Large intestine (tissue), 3 donors: Measurements from ENCODE around the gene STK36. TPM values are rescaled to one million over a fixed set of nuclear protein-coding genes. Genes with fewer than 3 reads are reported as not detected.
A peak's percentile ranks its signal among the peaks of the same experiment; 100 is the strongest.

Experiments used
- DNase-seq, 2 donors: peaks; one replicate each; pipeline versions ENCODE4 v3.0.0 to v3.0.0-alpha.2; 2013
- H3K27ac ChIP-seq: one replicate; pipeline ENCODE4 v1.5.1; 2013; ENCODE audit warnings: low read length
- H3K27me3 ChIP-seq: 2 replicates; pipeline ENCODE4 v1.6.1; 2013; ENCODE audit warnings: low read length; ENCODE audit not compliant: control insufficient read depth, insufficient read depth
- H3K36me3 ChIP-seq: 2 replicates; pipeline ENCODE4 v1.6.1; 2013; ENCODE audit warnings: low read length; ENCODE audit not compliant: control insufficient read depth, insufficient read depth
- H3K4me1 ChIP-seq: one replicate; pipeline ENCODE4 v1.6.1; 2013; ENCODE audit warnings: low read length; ENCODE audit not compliant: control insufficient read depth, insufficient read depth
- H3K4me3 ChIP-seq: one replicate; pipeline ENCODE4 v1.5.1; 2013; ENCODE audit warnings: low read length
- H3K9me3 ChIP-seq: one replicate; pipeline ENCODE4 v1.6.1; 2013; ENCODE audit warnings: mild to moderate bottlenecking, low read depth, low read length, moderate library complexity; ENCODE audit not compliant: control insufficient read depth
- WGBS: methylation state at CpG from one replicate; pipeline ENCODE4 v1.1.5; 2013; ENCODE audit warnings: low lambda C conversion rate; ENCODE audit not compliant: insufficient coverage; 5-methylcytosine and 5-hydroxymethylcytosine counted together
- polyA plus RNA-seq: library from polyadenylated mRNA; unstranded; fragments of 120-200 nt; gene quantifications from one replicate; pipeline ENCODE4 v1.2.1, GENCODE V29; 2013

The STK36 gene
- polyA plus RNA-seq, 1 donor: 44.6 TPM

DNA sequence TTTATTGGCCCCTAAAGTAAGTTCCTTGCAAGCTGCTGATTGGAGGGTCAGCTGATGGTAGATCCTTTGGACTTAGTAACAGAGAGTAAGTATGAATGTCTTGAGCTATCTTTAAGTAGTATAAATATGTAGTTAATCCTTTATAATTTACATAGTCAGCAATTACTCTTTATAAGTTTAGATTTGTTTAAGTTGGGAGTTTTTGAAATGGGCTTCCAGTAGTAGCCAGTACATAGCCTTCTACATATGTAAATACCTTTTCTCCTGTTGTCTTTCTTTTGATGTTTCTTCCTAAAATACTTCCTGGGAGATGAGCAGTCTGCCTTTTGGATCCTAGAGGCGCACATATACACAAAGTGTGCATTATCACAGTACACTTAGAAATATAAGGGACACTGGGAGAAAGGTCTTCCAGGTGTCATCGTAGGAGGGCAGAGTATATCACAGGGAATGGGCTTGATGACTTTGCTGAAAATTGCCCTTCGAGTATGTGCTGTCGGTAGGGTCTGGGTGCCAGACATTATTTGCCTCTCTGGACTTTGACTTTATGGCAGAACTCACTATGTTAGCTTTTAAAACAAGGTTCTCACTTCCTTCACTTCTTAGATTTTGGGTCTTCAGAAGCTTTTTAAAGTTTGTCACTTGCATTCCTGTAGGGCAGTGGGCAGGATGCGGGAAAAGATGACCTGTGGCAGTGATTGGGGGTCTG is 60.3 kb downstream of the STK36 start:
- H3K27ac ChIP-seq: peak overlapping the region; percentile 52
- peaks cover 6% of the 10 kb centered on the region for H3K9me3 ChIP-seq
- H3K27me3 ChIP-seq: no peaks in the 10 kb centered on the region
- peaks cover 9% of the 10 kb centered on the region for H3K36me3 ChIP-seq
- H3K4me1 ChIP-seq: peaks cover 9% of the 10 kb centered on the region
- no peak overlapping the region for H3K4me3 ChIP-seq
- WGBS: no CpG with 5 or more reads among the region's 5 CpGs
- peak in 1 of 2 donors; percentile 26 for DNase-seq

DNA sequence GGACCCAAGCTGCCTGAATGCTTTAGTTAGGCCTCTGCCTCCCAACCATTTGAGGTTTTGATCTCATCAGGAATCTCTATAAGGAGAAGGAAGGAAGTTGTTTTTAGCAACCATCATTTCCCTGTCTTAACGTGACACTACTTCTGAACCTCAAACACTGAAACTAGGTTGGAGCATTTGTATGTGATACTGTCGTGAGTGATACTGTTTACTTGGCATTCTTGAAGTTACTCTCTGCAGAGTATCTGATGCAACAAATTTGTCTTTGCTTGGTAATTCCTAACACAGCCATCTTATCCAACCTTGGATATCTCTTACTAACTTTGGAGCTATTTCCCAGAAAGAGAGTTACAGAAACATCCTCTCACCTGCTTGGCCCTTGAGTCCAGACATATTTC is 60.9 kb downstream of the STK36 start:
- H3K27me3 ChIP-seq: no peaks in the 10 kb centered on the region
- H3K4me1 ChIP-seq: peaks cover 9% of the 10 kb centered on the region
- DNase-seq: no peak
- peaks cover under 1% of the 10 kb centered on the region for H3K9me3 ChIP-seq
- peak overlapping the region; percentile 52 for H3K27ac ChIP-seq
- H3K36me3 ChIP-seq: peaks cover 15% of the 10 kb centered on the region
- WGBS: no CpG with 5 or more reads among the region's 2 CpGs
- H3K4me3 ChIP-seq: no peak overlapping the region

DNA sequence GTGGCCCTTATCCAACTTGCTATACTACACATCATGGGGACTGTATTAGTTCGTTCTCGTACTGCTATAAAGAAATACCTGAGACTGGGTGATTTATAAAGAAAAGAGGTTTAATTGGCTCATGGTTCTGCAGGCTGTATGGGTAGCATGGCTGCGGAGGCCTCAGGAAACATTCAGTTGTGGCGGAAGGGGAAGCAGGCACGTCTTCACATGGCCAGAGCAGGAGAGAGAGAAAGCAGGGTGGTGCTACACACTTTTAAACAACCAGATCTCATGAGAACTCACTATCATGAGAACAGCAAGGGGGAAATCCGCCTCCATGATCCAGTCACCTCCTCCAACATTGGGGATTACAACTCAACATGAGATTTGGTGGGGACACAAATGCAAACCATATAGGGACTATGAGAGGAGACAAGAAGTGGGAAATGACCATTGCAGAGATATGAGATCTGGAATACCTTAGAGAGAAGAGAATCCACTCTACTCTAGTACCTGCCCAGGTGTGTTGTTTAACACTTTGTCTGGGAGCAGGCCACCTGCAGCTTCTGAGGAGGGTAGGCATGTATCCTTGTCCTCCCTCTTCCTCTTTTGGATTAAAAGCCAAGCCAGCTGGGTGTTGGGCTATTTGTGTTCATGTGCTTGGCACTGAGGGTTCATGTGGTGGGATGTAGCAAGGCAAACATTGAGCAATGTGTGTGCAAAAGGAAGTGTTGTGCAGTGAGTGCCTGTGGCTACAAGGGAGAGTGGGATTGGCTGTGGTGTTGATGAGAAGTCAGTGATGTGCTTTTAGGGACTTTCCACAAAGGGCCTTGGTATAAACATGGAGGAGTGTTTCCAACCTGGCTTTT is 61.5 kb downstream of the STK36 start:
- Histone ChIP-seq H3K36me3 (peaks cover 20% of the 10 kb centered on the region), H3K4me1 (peaks cover 9% of the 10 kb centered on the region), H3K9me3 (no peaks in the 10 kb centered on the region), H3K27ac (no peak overlapping the region), H3K4me3 (no peak overlapping the region), H3K27me3 (no peaks in the 10 kb centered on the region)
- WGBS: no CpG with 5 or more reads among the region's 6 CpGs
- DNase-seq: no peak

DNA sequence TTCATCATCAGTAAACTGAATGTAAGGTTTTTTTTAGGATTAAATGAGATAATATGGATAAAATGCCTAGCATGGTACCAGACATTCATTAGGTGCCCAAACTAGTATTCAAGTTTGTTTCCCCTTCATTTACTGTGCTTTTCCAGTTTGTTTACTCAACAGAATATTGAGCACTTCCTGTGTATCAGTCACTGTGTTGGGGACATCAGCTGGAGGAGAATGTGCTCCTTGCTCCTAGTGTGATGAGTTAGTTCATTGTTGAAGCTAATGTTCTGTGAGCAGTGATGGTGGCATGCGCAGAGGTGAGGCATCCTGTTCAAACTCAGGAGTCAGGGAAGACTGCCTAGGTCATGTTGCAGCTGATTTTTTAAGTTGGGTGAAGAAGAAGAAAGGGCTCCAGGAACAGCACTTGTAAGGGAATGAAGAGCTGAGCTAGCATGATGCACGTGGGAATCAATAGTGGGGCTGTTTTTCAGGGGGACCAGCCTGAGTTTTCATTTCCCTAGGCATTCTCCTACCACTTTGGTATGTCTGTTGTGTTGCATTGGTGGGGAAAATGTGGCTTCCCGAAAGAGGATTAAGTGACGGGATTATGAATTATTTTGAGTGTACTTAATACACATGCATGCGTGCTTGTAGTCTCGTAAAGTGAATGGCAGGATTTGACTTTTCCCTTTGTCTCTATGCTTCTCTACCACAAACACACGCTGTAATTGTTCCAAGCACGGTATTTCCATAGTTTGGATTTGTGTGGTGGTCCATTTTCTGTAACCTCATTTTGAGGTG is 62.5 kb downstream of the STK36 start:
- WGBS: 100% methylated on average over 2 of the region's 8 CpGs
- H3K27me3 ChIP-seq: no peaks in the 10 kb centered on the region
- H3K4me3 ChIP-seq: no peak overlapping the region
- H3K9me3 ChIP-seq: no peaks in the 10 kb centered on the region
- no peak overlapping the region for H3K27ac ChIP-seq
- peaks cover 27% of the 10 kb centered on the region for H3K36me3 ChIP-seq
- no peak for DNase-seq
- H3K4me1 ChIP-seq: peaks cover 9% of the 10 kb centered on the region

DNA sequence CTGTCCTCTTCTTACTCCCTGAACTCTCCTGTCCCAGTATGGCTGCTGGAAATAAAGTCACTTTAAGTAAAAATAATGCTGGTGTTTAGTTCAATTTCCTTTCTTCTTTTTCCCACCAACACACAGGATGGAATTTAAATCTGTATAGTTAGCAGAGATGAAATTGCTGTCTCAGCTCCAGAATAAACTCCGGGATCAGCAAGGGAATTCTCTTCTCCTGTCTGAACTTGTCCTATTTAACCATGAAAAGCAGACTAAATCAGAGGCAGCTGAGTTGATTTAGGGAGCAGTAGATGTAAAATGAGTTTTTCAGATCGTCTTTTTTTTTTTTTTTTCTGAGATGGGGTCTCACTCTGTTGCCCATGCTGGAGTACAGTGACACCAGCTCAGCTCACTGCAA is 64.6 kb downstream of the STK36 start:
- Histone ChIP-seq H3K4me1 (peaks cover 7% of the 10 kb centered on the region), H3K9me3 (no peaks in the 10 kb centered on the region), H3K27ac (no peak overlapping the region), H3K4me3 (no peak overlapping the region), H3K36me3 (peaks cover 48% of the 10 kb centered on the region), H3K27me3 (no peaks in the 10 kb centered on the region)
- WGBS: no CpG with 5 or more reads among the region's 2 CpGs
- no peak for DNase-seq

DNA sequence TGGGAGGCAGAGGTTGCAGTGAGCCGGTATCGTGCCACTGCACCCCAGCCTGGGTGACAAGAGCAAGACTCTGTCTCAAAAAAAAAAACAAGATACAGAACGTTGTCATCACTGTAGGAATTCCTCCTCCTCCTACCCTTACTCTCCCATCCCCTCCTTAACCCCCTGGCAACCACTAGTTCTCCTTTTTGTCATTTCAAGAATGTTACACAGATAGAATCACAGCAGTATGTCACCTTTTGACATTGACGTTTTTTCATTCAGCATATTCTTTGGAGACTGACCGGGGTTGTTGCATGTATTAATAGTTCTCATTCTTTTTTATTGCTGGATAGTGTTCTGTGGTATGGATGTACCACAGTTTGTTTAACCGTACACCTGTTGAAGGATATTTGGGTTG is 71.2 kb downstream of the STK36 start:
- Histone ChIP-seq H3K36me3 (peaks cover 66% of the 10 kb centered on the region), H3K4me1 (no peaks in the 10 kb centered on the region), H3K4me3 (no peak overlapping the region), H3K27me3 (no peaks in the 10 kb centered on the region), H3K27ac (no peak overlapping the region), H3K9me3 (no peaks in the 10 kb centered on the region)
- DNase-seq: no peak
- WGBS: 90% methylated on average over 3 of the region's 6 CpGs

DNA sequence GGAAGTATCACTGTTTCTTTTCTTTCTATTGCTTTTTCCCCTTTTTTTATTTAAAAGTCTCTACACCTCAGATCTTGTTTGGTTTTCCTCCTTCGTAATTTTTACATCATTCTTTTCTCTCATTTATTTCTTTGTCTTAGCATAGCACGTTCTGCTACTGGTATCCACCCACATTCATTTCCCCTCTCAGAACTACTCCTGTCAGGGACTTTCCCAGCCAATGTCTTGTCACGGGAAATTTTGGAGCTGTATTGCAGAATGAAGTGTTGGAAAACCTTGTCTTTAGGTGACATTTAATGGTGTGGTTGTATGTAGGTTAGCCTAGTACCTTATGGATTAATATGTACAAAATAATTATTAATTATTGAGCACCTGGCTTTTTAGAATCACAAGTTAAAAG is 72.7 kb downstream of the STK36 start:
- Histone ChIP-seq H3K36me3 (peaks cover 62% of the 10 kb centered on the region), H3K27ac (no peak overlapping the region), H3K4me1 (peaks cover 3% of the 10 kb centered on the region)

DNA sequence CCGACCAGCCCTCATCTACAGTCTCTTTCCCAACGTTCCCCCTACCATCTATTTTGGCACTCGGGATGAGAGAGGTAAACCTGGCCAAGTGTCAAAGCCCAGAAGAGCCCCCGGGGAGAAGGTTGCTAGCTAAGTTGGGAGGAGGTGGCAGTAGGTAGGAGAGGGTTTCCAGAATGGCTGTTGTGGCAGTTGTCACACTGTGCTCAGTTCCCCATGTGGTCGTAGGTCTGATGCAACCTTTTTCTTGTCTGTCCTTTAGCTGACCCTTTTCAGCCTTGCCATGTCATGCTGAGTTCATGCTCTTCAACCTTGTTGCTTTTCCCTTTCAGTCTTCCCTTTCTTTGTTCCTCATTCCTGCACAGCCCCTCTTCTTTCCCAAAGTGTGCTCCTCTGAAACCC is 73.3 kb downstream of the STK36 start:
- H3K9me3 ChIP-seq: no peaks in the 10 kb centered on the region
- 100% methylated on average over 1 of the region's 5 CpGs for WGBS
- H3K27me3 ChIP-seq: no peaks in the 10 kb centered on the region
- no peak overlapping the region for H3K4me3 ChIP-seq
- peaks cover 3% of the 10 kb centered on the region for H3K4me1 ChIP-seq
- no peak for DNase-seq
- no peak overlapping the region for H3K27ac ChIP-seq
- peaks cover 62% of the 10 kb centered on the region for H3K36me3 ChIP-seq

More for the DNA sequence above, 72.7 kb downstream of the STK36 start:
- Histone ChIP-seq H3K9me3 (no peaks in the 10 kb centered on the region), H3K4me3 (no peak overlapping the region), H3K27me3 (no peaks in the 10 kb centered on the region)
- 94% methylated on average over 2 of the region's 3 CpGs for WGBS
- no peak for DNase-seq

DNA sequence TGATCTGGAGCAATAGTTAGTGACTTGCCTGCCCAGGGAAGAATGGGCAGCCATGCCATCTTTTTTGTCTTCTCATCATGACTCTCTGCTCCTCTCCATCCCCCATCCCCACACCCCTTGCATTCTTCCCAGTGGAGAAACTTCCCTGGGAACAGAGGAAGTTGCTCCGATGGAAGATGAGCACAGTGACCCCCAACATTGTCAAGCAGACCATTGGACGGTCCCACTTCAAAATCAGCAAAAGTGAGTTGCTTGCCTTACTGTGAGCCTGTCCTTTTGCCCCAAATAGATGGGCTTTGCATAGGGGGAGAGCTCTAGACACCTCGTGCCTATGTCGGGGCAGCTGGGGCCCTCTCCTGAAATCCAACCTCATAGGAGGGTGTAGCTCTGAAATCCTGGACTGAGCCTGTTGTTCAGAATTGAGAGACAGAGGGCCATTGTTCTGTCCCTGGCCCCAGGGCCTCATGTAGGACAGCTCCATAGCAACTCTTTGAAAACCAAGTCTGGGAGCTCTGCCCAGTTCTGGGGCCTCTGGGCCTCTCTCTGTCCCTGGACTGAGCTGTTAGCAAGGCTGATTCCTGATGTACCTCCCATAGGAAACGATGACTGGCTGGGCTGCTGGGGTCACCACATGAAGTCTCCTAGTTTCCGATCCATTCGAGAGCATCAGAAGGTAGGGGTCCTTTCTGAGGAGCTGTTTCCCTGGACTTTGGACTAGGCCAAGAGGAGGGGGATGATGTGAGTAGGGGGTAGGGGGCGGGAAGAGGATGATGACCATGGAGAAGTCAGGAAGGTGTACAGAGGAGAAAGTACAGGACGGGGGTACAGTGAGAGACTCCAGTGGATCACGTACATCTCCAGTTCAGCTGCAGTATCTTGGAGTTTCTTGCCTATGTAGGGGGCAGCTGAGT is 73.9 kb downstream of the STK36 start:
- DNase-seq: peak; percentile 16 to 19
- H3K27ac ChIP-seq: no peak overlapping the region
- no peak overlapping the region for H3K4me3 ChIP-seq
- H3K9me3 ChIP-seq: no peaks in the 10 kb centered on the region
- peaks cover 3% of the 10 kb centered on the region for H3K4me1 ChIP-seq
- 100% methylated on average over 1 of the region's 10 CpGs for WGBS
- H3K36me3 ChIP-seq: peaks cover 62% of the 10 kb centered on the region
- H3K27me3 ChIP-seq: no peaks in the 10 kb centered on the region
